Muscle of back (tissue), 11 donors: ENCODE results near the gene LDLRAD4. TPM values are rescaled to one million over a fixed set of nuclear protein-coding genes. Genes with fewer than 3 reads are reported as not detected.
"Not testable (repeated sequence)": the region's sequence is repeated elsewhere in the genome, so short reads cannot be mapped to it uniquely, and the experiment has no call there.

Experiments used
- DNase-seq, 3 donors: peaks; one replicate each; pipeline versions ENCODE4 v3.0.0 to v3.0.0-alpha.2; 2013
- polyA plus RNA-seq, 10 donors: library from polyadenylated mRNA; unstranded; fragments of 120-200 nt; gene quantifications; one replicate each; pipeline ENCODE4 v1.2.1, GENCODE V29; 2013; ENCODE audit not compliant: insufficient read length in 10 of 10

Gene LDLRAD4
- polyA plus RNA-seq, 10 donors: 6.9 to 15.9 (median 11.2) TPM

- DNase-seq: no peak
Observed at GRCh38 chr18:13328213-13328612, 109.7 kb downstream of the LDLRAD4 start.

- no peak for DNase-seq
Observed at GRCh38 chr18:13330996-13331395, 112.4 kb downstream of the LDLRAD4 start.

DNA sequence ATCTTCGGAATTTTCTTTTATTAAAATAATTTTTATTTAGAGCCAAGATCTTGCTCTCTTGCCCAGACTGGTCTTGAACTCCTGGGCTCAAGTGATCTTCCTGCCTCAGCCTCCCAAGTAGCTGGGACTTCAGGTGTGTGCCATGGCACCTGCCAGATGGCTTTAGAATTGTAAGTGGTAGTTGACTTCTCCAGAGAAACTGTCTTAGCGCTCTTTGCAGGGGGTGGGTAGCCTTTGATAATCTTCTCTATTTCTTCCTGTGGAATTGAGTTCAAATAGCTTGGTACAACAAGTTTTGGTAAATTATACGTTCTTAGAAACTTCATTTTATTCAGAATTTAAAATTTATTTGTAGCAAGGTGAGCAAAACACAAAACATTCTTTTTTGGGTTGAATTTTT, 113.3 kb downstream of the LDLRAD4 start:
- DNase-seq: no peak

DNA sequence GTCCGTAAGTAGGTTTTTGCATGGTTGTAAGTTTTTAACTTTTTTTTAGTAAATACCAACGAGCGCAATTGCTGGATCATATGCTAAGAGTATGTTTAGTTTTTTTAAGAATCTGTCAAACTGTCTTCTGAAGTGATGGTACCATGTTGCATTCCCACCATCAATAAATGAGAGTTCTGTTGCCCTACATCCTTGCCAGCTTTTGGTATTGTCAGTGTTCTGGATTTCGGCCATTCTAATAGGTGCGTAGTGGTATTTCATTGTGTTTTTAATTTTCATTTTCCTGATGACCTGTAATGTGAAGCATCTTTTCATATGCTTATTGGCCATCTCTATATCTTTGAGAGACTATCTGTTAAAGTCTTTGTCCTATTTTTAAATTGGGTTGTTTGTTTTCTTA, 114.3 kb downstream of the LDLRAD4 start:
- no peak for DNase-seq

DNA sequence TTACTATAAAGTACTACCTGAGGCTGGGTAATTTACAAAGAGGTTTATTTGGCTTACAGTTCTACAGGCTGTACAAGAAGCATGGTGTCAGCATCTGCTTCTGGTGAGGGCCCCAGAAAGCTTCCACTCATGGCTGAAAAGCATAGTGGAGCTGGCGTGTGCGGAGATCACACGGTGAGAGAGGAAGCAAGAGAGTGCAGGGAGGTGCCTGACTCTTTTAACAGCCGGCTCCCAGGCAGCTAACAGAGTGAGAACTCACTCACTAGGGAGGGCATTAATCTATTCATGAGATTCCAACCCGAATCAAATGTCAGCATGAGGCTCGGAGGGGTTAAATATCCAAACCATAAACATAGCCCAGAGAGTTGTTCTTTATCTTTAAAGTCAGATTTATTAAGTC, 117.3 kb downstream of the LDLRAD4 start:
- DNase-seq: no peak

- no peak for DNase-seq
Observed at GRCh38 chr18:13336841-13337240, 118.3 kb downstream of the LDLRAD4 start.

GRCh38 chr18:13337369-13337768, 118.8 kb downstream of the LDLRAD4 start:
- DNase-seq: no peak

GRCh38 chr18:13338318-13338717, 119.8 kb downstream of the LDLRAD4 start:
- DNase-seq: no peak

DNA sequence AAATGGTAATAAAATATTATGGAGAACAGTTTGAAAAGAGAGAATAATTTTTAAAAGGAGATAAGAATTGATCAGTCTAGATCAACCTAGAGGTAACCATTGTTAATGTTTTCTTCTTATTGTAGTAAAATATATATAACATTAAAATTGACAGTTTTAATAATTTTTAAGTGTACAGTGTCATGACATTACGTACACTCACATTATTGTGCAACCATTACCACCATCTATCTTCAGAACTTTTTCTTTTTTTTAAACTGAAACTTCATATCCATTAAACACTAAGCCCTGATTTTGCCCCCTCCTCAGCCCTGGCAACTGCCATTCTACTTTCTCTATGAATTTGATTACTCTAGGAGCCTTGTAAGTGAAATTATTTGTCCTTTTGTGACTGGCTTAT, 121.1 kb downstream of the LDLRAD4 start:
- DNase-seq: no peak

- not testable (repeated sequence) for DNase-seq
Observed at GRCh38 chr18:13346449-13346848, 127.9 kb downstream of the LDLRAD4 start.

GRCh38 chr18:13353084-13353823, 134.7 kb downstream of the LDLRAD4 start:
- no peak for DNase-seq

DNA sequence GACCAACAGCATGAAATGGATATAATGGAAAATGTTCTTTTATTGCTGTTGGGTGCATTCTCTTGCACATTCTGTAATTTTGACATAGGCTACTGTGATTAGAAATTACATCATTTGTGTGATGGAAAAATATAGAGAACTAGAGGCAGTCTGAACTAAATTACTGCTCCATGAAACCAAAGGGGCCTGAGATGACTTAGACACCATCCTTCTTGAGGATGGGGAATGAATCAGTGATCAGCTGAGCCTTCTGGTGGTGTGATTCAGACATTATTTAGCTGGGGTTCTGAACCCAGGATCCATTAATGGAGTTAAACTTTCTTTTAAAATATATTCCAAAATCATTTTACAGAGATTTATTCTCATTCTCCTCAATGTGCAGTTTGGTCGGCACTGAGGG, 135.8 kb downstream of the LDLRAD4 start:
- no peak for DNase-seq

- DNase-seq: no peak
Observed at GRCh38 chr18:13356032-13356431, 137.5 kb downstream of the LDLRAD4 start.

GRCh38 chr18:13357289-13357688, 138.7 kb downstream of the LDLRAD4 start:
- DNase-seq: no peak

- no peak for DNase-seq
Observed at GRCh38 chr18:13359210-13359609, 140.7 kb downstream of the LDLRAD4 start.

DNA sequence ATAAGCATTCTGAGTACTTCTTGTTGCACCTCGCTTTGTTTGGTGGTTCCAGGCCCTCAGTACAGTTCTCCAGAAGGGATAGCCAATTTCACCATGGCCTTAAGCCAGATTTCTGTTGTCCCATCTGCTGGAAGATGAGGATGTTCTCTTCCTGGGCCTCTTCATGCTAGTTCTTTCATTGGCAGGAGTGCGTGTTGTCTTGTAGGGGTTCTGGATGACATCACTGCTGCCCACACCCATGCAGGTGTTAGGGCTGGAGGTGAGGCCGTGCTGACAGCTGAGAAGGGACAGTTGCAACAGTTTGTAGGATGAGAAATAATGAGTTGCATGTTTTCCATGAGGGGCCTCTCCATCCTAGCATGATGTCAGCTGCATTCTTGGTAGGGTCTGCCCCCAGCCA, 142.9 kb downstream of the LDLRAD4 start:
- no peak for DNase-seq

- DNase-seq: no peak
Observed at GRCh38 chr18:13362051-13362450, 143.5 kb downstream of the LDLRAD4 start.

GRCh38 chr18:13362607-13363006, 144.0 kb downstream of the LDLRAD4 start:
- DNase-seq: no peak

DNA sequence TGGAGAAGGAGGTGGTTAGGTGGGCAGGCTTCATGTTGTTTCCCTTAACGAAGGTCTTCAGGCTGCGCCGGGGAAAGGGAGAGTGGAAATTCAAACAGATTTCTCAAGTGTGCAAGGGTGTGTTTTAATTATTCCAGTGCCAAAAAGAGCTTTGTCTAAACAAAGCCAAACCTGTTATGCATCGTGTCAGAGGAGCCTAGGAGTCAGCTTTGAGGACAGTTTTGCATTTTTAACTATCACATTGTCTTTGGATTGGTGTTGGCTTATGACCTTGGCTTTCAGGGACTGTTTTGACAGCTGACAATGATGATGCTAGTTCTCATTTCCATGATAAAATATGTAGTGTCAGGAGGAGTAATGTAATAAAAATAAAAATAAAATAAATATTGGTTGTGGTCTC, 144.8 kb downstream of the LDLRAD4 start:
- no peak for DNase-seq

GRCh38 chr18:13364721-13365205, 146.2 kb downstream of the LDLRAD4 start:
- DNase-seq: no peak

- no peak for DNase-seq
Observed at GRCh38 chr18:13366131-13366530, 147.6 kb downstream of the LDLRAD4 start.

DNA sequence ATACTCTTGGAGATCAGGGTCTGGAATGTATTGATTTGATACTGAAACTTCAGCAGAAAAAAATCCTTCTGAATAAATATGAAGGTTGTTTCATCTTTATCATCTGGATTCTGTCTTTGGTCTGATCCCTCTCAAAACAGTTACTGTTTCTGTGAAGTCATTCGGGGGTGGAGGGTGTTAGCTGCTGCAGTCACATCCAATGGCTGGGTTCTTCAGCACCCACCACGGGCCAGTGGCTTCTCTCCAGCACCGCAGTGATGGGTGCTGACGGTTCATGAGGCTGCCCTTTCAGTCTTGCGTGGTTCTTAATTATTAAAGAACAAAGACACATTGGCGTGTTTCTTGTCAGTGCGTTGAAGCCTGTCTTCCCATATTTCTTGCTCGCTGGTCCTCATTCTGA, 148.0 kb downstream of the LDLRAD4 start:
- no peak for DNase-seq

DNA sequence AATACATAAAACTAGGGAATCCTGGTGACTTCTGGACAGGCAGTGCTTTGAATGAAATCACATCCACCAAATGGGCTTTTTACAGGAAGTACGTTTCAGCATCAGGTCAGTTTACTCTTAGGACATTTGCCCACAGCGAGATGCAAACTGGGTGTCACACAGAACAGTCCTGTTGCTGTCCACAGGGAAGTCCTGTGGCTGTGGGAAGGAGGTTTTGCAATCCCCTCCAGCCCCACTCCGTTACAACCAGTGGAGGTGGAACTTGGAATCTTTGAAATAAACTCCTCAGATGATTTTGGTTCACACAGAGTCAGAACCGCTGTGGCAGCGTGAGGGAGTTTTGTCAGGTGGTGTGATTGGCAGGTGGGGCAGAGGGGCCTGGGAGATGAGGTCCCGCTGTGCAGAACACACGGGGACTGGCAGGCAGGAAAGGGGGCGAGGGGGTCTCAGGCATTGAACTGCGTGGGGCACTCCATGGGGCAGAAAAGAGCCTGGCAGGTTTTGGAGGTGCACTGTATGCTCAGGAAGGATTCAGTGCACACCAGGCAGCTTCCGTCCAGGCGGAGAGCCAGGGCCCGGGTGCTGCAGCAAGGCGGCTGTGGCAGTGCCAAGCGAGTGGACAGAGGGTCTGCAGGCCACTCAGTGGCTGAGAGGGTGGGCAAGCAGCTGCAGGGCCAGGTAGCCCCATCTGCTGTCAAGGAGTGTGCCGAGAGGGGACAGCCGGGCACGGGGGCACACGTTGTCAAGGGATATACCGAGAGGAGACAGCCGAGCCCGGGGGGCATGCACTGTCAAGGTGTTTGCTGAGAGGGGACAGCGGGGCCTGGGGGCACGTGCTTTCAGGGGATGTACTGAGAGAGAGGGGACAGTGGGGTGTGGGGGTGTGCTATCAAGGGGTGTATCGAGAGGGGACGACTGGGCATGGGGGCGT, 148.7 kb downstream of the LDLRAD4 start:
- no peak for DNase-seq
